Fibroblast of peridontal ligament (primary cell): ENCODE results near the gene ARL15.
"Not testable (repeated sequence)": the region's sequence is repeated elsewhere in the genome, so short reads cannot be mapped to it uniquely, and the experiment has no call there.

Source experiments
- DNase-seq: peaks from one replicate; pipeline ENCODE4 v3.0.0-alpha.2; 2010; ENCODE audit errors: extremely low read depth

The ARL15 gene

GRCh38 chr5:53902296-53902907 is 408.0 kb downstream of the ARL15 start:
- no peak for DNase-seq

GRCh38 chr5:53900677-53901076 is 409.7 kb downstream of the ARL15 start:
- no peak for DNase-seq

GRCh38 chr5:53895091-53895683 is 415.2 kb downstream of the ARL15 start:
- DNase-seq: no peak

- DNase-seq: no peak
Measured at GRCh38 chr5:53893626-53894025, 416.7 kb downstream of the ARL15 start.

GRCh38 chr5:53892224-53892623 is 418.1 kb downstream of the ARL15 start:
- DNase-seq: peak; percentile 30

- no peak for DNase-seq
Measured at GRCh38 chr5:53891159-53891558, 419.2 kb downstream of the ARL15 start.

GRCh38 chr5:53890490-53890889 is 419.9 kb downstream of the ARL15 start:
- no peak for DNase-seq

- DNase-seq: peak; percentile 21
Measured at GRCh38 chr5:53884844-53885243, 425.5 kb downstream of the ARL15 start.

- DNase-seq: no peak
Measured at GRCh38 chr5:53884417-53884816, 426.0 kb downstream of the ARL15 start.

GRCh38 chr5:53882676-53883031 is 427.7 kb downstream of the ARL15 start:
- DNase-seq: peak; percentile 73

GRCh38 chr5:53882006-53882675 is 428.2 kb downstream of the ARL15 start:
- DNase-seq: peak; percentile 14

GRCh38 chr5:53879708-53880323 is 430.6 kb downstream of the ARL15 start:
- no peak for DNase-seq

- no peak for DNase-seq
Measured at GRCh38 chr5:53878015-53878414, 432.4 kb downstream of the ARL15 start.

GRCh38 chr5:53877243-53877642 is 433.1 kb downstream of the ARL15 start:
- DNase-seq: peak; percentile 85

GRCh38 chr5:53874409-53874808 is 436.0 kb downstream of the ARL15 start:
- DNase-seq: peak; percentile 25

- no peak for DNase-seq
Measured at GRCh38 chr5:53873235-53873634, 437.1 kb downstream of the ARL15 start.

- DNase-seq: no peak
Measured at GRCh38 chr5:53871775-53872174, 438.6 kb downstream of the ARL15 start.

- peak; percentile 17 for DNase-seq
Measured at GRCh38 chr5:53871050-53871449, 439.3 kb downstream of the ARL15 start.

- no peak for DNase-seq
Measured at GRCh38 chr5:53858700-53859456, 451.5 kb downstream of the ARL15 start.

GRCh38 chr5:53856506-53856905 is 453.9 kb downstream of the ARL15 start:
- DNase-seq: no peak

- DNase-seq: not testable (repeated sequence)
Measured at GRCh38 chr5:53836851-53837430, 473.4 kb downstream of the ARL15 start.

GRCh38 chr5:53834500-53834899 is 475.9 kb downstream of the ARL15 start:
- DNase-seq: no peak
